ENCODE results near the gene FHIT. TPM values are rescaled to one million over a fixed set of nuclear protein-coding genes. Genes with fewer than 3 reads are reported as not detected.

The FHIT gene
- total and polyA plus RNA-seq, 4 donors = 6.9 to 16.5 (median 9.9) TPM

GRCh38 chr3:59867185-59868002 is 1383.9 kb downstream of the FHIT start:
- 100% methylated on average over 1 of the region's 3 CpGs for WGBS (ENCODE audit: insufficient coverage)
- Histone ChIP-seq H3K9me3 (ENCODE audit: control insufficient read depth, insufficient read depth, low read length) (no peaks in the 10 kb centered on the region), H3K27ac (ENCODE audit: low read depth, low read length) (no peak overlapping the region), H3K27me3 (ENCODE audit: control insufficient read depth, insufficient read depth, low read length) (no peaks in the 10 kb centered on the region), H3K4me1 (ENCODE audit: control insufficient read depth, insufficient read depth, low read length) (peaks cover 5% of the 10 kb centered on the region), H3K36me3 (ENCODE audit: control insufficient read depth, insufficient read depth, low read length) (no peaks in the 10 kb centered on the region), H3K4me3 (ENCODE audit: low read depth, low read length) (no peak overlapping the region)
- DNase-seq (ENCODE audit: low read depth in 4 of 6, low spot score in 6 of 6) = no peak

- WGBS (ENCODE audit: insufficient coverage) = 74% methylated on average over 5 of the region's 5 CpGs
- no peaks in the 10 kb centered on the region for H3K27me3 ChIP-seq (ENCODE audit: control insufficient read depth, insufficient read depth, low read length)
- no peak overlapping the region for H3K4me3 ChIP-seq (ENCODE audit: low read depth, low read length)
- no peak for DNase-seq (ENCODE audit: low read depth in 4 of 6, low spot score in 6 of 6)
- H3K4me1 ChIP-seq (ENCODE audit: control insufficient read depth, insufficient read depth, low read length) = peaks cover 5% of the 10 kb centered on the region
- no peaks in the 10 kb centered on the region for H3K36me3 ChIP-seq (ENCODE audit: control insufficient read depth, insufficient read depth, low read length)
- H3K9me3 ChIP-seq (ENCODE audit: control insufficient read depth, insufficient read depth, low read length) = no peaks in the 10 kb centered on the region
- no peak overlapping the region for H3K27ac ChIP-seq (ENCODE audit: low read depth, low read length)
Measured at GRCh38 chr3:59866076-59866475, 1385.2 kb downstream of the FHIT start.

- no peak overlapping the region for H3K27ac ChIP-seq (ENCODE audit: low read depth, low read length)
- H3K4me3 ChIP-seq (ENCODE audit: low read depth, low read length) = no peak overlapping the region
- no peaks in the 10 kb centered on the region for H3K9me3 ChIP-seq (ENCODE audit: control insufficient read depth, insufficient read depth, low read length)
- H3K27me3 ChIP-seq (ENCODE audit: control insufficient read depth, insufficient read depth, low read length) = no peaks in the 10 kb centered on the region
- peaks cover 5% of the 10 kb centered on the region for H3K4me1 ChIP-seq (ENCODE audit: control insufficient read depth, insufficient read depth, low read length)
- 40% methylated on average over 2 of the region's 4 CpGs for WGBS (ENCODE audit: insufficient coverage)
- peak in 2 of 6 donors; percentile 13 to 34 for DNase-seq (ENCODE audit: low read depth in 4 of 6, low spot score in 6 of 6)
- H3K36me3 ChIP-seq (ENCODE audit: control insufficient read depth, insufficient read depth, low read length) = no peaks in the 10 kb centered on the region
Measured at GRCh38 chr3:59865351-59865750, 1385.9 kb downstream of the FHIT start.

- no peaks in the 10 kb centered on the region for H3K27me3 ChIP-seq (ENCODE audit: control insufficient read depth, insufficient read depth, low read length)
- no peaks in the 10 kb centered on the region for H3K36me3 ChIP-seq (ENCODE audit: control insufficient read depth, insufficient read depth, low read length)
- H3K4me1 ChIP-seq (ENCODE audit: control insufficient read depth, insufficient read depth, low read length) = peaks cover 5% of the 10 kb centered on the region
- no peaks in the 10 kb centered on the region for H3K9me3 ChIP-seq (ENCODE audit: control insufficient read depth, insufficient read depth, low read length)
- DNase-seq (ENCODE audit: low read depth in 4 of 6, low spot score in 6 of 6) = no peak
- H3K4me3 ChIP-seq (ENCODE audit: low read depth, low read length) = no peak overlapping the region
- 100% methylated on average over 3 of the region's 6 CpGs for WGBS (ENCODE audit: insufficient coverage)
- H3K27ac ChIP-seq (ENCODE audit: low read depth, low read length) = no peak overlapping the region
Measured at GRCh38 chr3:59862686-59863085, 1388.6 kb downstream of the FHIT start.

- Histone ChIP-seq H3K27ac (ENCODE audit: low read depth, low read length) (no peak overlapping the region), H3K9me3 (ENCODE audit: control insufficient read depth, insufficient read depth, low read length) (no peaks in the 10 kb centered on the region), H3K4me3 (ENCODE audit: low read depth, low read length) (no peak overlapping the region), H3K36me3 (ENCODE audit: control insufficient read depth, insufficient read depth, low read length) (no peaks in the 10 kb centered on the region), H3K27me3 (ENCODE audit: control insufficient read depth, insufficient read depth, low read length) (no peaks in the 10 kb centered on the region), H3K4me1 (ENCODE audit: control insufficient read depth, insufficient read depth, low read length) (no peaks in the 10 kb centered on the region)
- WGBS (ENCODE audit: insufficient coverage) = 0% methylated on average over 3 of the region's 7 CpGs
- peak; percentile 19 to 90 (median 32) for DNase-seq (ENCODE audit: low read depth in 4 of 6, low spot score in 6 of 6)
Measured at GRCh38 chr3:59857589-59858346, 1393.5 kb downstream of the FHIT start.

GRCh38 chr3:59856934-59857460 is 1394.3 kb downstream of the FHIT start:
- H3K27me3 ChIP-seq (ENCODE audit: control insufficient read depth, insufficient read depth, low read length) = no peaks in the 10 kb centered on the region
- no peaks in the 10 kb centered on the region for H3K36me3 ChIP-seq (ENCODE audit: control insufficient read depth, insufficient read depth, low read length)
- DNase-seq (ENCODE audit: low read depth in 4 of 6, low spot score in 6 of 6) = peak in 1 of 6 donors; percentile 57
- no peak overlapping the region for H3K27ac ChIP-seq (ENCODE audit: low read depth, low read length)
- no peaks in the 10 kb centered on the region for H3K4me1 ChIP-seq (ENCODE audit: control insufficient read depth, insufficient read depth, low read length)
- H3K9me3 ChIP-seq (ENCODE audit: control insufficient read depth, insufficient read depth, low read length) = no peaks in the 10 kb centered on the region
- 58% methylated on average over 3 of the region's 7 CpGs for WGBS (ENCODE audit: insufficient coverage)
- H3K4me3 ChIP-seq (ENCODE audit: low read depth, low read length) = no peak overlapping the region

- peak in 1 of 6 donors; percentile 38 for DNase-seq (ENCODE audit: low read depth in 4 of 6, low spot score in 6 of 6)
- H3K4me1 ChIP-seq (ENCODE audit: control insufficient read depth, insufficient read depth, low read length) = no peaks in the 10 kb centered on the region
- H3K36me3 ChIP-seq (ENCODE audit: control insufficient read depth, insufficient read depth, low read length) = no peaks in the 10 kb centered on the region
- no peaks in the 10 kb centered on the region for H3K9me3 ChIP-seq (ENCODE audit: control insufficient read depth, insufficient read depth, low read length)
- no peak overlapping the region for H3K4me3 ChIP-seq (ENCODE audit: low read depth, low read length)
- H3K27me3 ChIP-seq (ENCODE audit: control insufficient read depth, insufficient read depth, low read length) = no peaks in the 10 kb centered on the region
- 26% methylated on average over 10 of the region's 12 CpGs for WGBS (ENCODE audit: insufficient coverage)
- H3K27ac ChIP-seq (ENCODE audit: low read depth, low read length) = no peak overlapping the region
Measured at GRCh38 chr3:59854061-59854709, 1397.1 kb downstream of the FHIT start.

GRCh38 chr3:59850417-59850816 is 1400.8 kb downstream of the FHIT start:
- Histone ChIP-seq H3K9me3 (ENCODE audit: control insufficient read depth, insufficient read depth, low read length) (no peaks in the 10 kb centered on the region), H3K27me3 (ENCODE audit: control insufficient read depth, insufficient read depth, low read length) (no peaks in the 10 kb centered on the region), H3K36me3 (ENCODE audit: control insufficient read depth, insufficient read depth, low read length) (no peaks in the 10 kb centered on the region), H3K4me3 (ENCODE audit: low read depth, low read length) (no peak overlapping the region), H3K4me1 (ENCODE audit: control insufficient read depth, insufficient read depth, low read length) (no peaks in the 10 kb centered on the region), H3K27ac (ENCODE audit: low read depth, low read length) (no peak overlapping the region)
- no peak for DNase-seq (ENCODE audit: low read depth in 4 of 6, low spot score in 6 of 6)
- WGBS (ENCODE audit: insufficient coverage) = no CpG with 5 or more reads among the region's 2 CpGs

- WGBS (ENCODE audit: insufficient coverage) = no CpG with 5 or more reads among the region's 1 CpG
- no peak overlapping the region for H3K27ac ChIP-seq (ENCODE audit: low read depth, low read length)
- H3K4me1 ChIP-seq (ENCODE audit: control insufficient read depth, insufficient read depth, low read length) = no peaks in the 10 kb centered on the region
- H3K27me3 ChIP-seq (ENCODE audit: control insufficient read depth, insufficient read depth, low read length) = no peaks in the 10 kb centered on the region
- no peak overlapping the region for H3K4me3 ChIP-seq (ENCODE audit: low read depth, low read length)
- H3K9me3 ChIP-seq (ENCODE audit: control insufficient read depth, insufficient read depth, low read length) = no peaks in the 10 kb centered on the region
- no peak for DNase-seq (ENCODE audit: low read depth in 4 of 6, low spot score in 6 of 6)
- no peaks in the 10 kb centered on the region for H3K36me3 ChIP-seq (ENCODE audit: control insufficient read depth, insufficient read depth, low read length)
Measured at GRCh38 chr3:59845386-59845785, 1405.9 kb downstream of the FHIT start.

Measured in spinal cord (tissue), 10 donors.